GM12878 (cell line): ENCODE results near the gene CCR7.
"Not testable (repeated sequence)": the region's sequence is repeated elsewhere in the genome, so short reads cannot be mapped to it uniquely, and the experiment has no call there.

Experiments
- CHD1 ChIP-seq: IDR thresholded peaks from 2 replicates; pipeline ENCODE4 v1.6.1; 2012; ENCODE audit warnings: low read depth, low read length, improper control_type of control experiment
- CTCF ChIP-seq, 3 experiments: IDR thresholded peaks in 2 of 3; conservative IDR thresholded peaks in 1 of 3; 2 replicates each; pipeline ENCODE4 v1.5.1; 2011; ENCODE audit warnings: low read depth in 3 of 3, low read length in 3 of 3, mild to moderate bottlenecking in 3 of 3, control low read depth in 2 of 3, moderate library complexity in 2 of 3, inconsistent platforms in 1 of 3, mixed read lengths in 1 of 3; ENCODE audit not compliant: control insufficient read depth in 2 of 3, insufficient read depth in 1 of 3; ENCODE audit errors: extremely low read depth in 1 of 3
- JUND ChIP-seq: IDR thresholded peaks from 2 replicates; pipeline ENCODE4 v1.6.1; 2012; ENCODE audit warnings: low read depth, mild to moderate bottlenecking, low read length, improper control_type of control experiment, moderate library complexity
- MXI1 ChIP-seq: fragments of 150-350 bp; IDR thresholded peaks from 2 replicates; pipeline ENCODE4 v1.6.1; 2011; ENCODE audit warnings: low read depth, mild to moderate bottlenecking, inconsistent platforms, low read length, improper control_type of control experiment
- NFIC ChIP-seq: IDR thresholded peaks from 2 replicates; pipeline ENCODE4 v1.6.1; 2012; ENCODE audit warnings: low read depth, mild to moderate bottlenecking, inconsistent platforms, low read length, moderate library complexity
- NR2C2 ChIP-seq: IDR thresholded peaks from 2 replicates; pipeline ENCODE4 v1.6.1; 2011; ENCODE audit warnings: borderline replicate concordance, low read depth; ENCODE audit not compliant: control insufficient read depth, insufficient read length
- PBX3 ChIP-seq: IDR thresholded peaks from 2 replicates; pipeline ENCODE4 v1.6.1; 2011; ENCODE audit warnings: mild to moderate bottlenecking, low read depth, low read length, moderate library complexity; ENCODE audit not compliant: insufficient replicate concordance
- POLR2A ChIP-seq: IDR thresholded peaks from 2 replicates; pipeline ENCODE4 v1.6.1; 2011; ENCODE audit warnings: low read depth, mild to moderate bottlenecking, low read length

GRCh38 chr17:40586264-40586663, 21.0 kb upstream of the CCR7 start:
- TF ChIP-seq POLR2A; JUND; PBX3; NFIC; CTCF (IDR thresholded peaks at IDR 0.05 in 2 of 3, conservative IDR thresholded peaks at IDR 0.05 in 1 of 3; ENCODE audit: control insufficient read depth in 2 of 3, extremely low read depth in 1 of 3, insufficient read depth in 1 of 3, low read depth in 3 of 3, low read length in 3 of 3); CHD1; MXI1; NR2C2: not testable (repeated sequence)
